ENCODE data around the gene CLASRP. TPM values are rescaled to one million over a fixed set of nuclear protein-coding genes. Genes with fewer than 3 reads are reported as not detected.

Gene CLASRP
- polyA plus RNA-seq, 2 of the 4 experiments (the other 2 are of a cell fraction): 39.0 to 86.4 TPM

GRCh38 chr19:45032421-45032820 lies 6.4 kb upstream of the CLASRP start:
- FAIRE-seq (no peak), DNase-seq (ENCODE audit: low read depth in 1 of 2, low spot score in 1 of 2) (no peak), ATAC-seq (no peak)
- WGBS (ENCODE audit: missing lambda C conversion rate): 94% methylated on average over 18 of the region's 18 CpGs
- Histone ChIP-seq H3K4me3 (no peak overlapping the region), H3K4me1 (no peaks in the 10 kb centered on the region), H3K27ac (0 out of 6 replicates have a peak overlapping the region, but pooled peaks of 1 of the 2 experiments have one; percentile 27), H3K4me2 (no peak overlapping the region), H3K9me3 (peaks cover 3% of the 10 kb centered on the region; the same call in 1 of the 3 replicates)
- TF ChIP-seq CHD2 (IDR thresholded peaks at IDR 0.05; ENCODE audit: low read length, partially characterized antibody) (no peak), KDM5A (IDR thresholded peaks at IDR 0.05) (no peak), JUNB (IDR thresholded peaks at IDR 0.05) (no peak), CEBPB (IDR thresholded peaks at IDR 0.05) (no peak), HEYL (CRISPR knock-in tag; IDR thresholded peaks at IDR 0.05) (no peak), JUN (IDR thresholded peaks at IDR 0.05) (no peak), GATA3 (IDR thresholded peaks at IDR 0.05; ENCODE audit: borderline replicate concordance) (no peak), RAD21 (conservative IDR thresholded peaks at IDR 0.05 in 1 of 2, IDR thresholded peaks at IDR 0.05 in 1 of 2) (no peak), RNF2 (IDR thresholded peaks at IDR 0.05; ENCODE audit: borderline replicate concordance, low read depth) (no peak), BHLHE40 (IDR thresholded peaks at IDR 0.05; ENCODE audit: low read depth, low read length) (no peak), HOXA7 (CRISPR knock-in tag; IDR thresholded peaks at IDR 0.05) (no peak), EHMT2 (IDR thresholded peaks at IDR 0.05; ENCODE audit: low read depth) (no peak), FOSB (CRISPR knock-in tag; IDR thresholded peaks at IDR 0.05) (no peak), ZFP36 (IDR thresholded peaks at IDR 0.05; ENCODE audit: borderline replicate concordance, partially characterized antibody) (no peak), SMC3 (IDR thresholded peaks at IDR 0.05) (no peak), CBX2 (IDR thresholded peaks at IDR 0.05; ENCODE audit: borderline replicate concordance, low read depth) (no peak), ZSCAN20 (CRISPR knock-in tag; IDR thresholded peaks at IDR 0.05) (no peak), TP53 (CRISPR knock-in tag; IDR thresholded peaks at IDR 0.05) (no peak)
- TF ChIP-seq, protein P1, sequence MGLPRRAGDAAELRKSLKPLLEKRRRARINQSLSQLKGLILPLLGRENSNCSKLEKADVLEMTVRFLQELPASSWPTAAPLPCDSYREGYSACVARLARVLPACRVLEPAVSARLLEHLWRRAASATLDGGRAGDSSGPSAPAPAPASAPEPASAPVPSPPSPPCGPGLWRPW (IDR thresholded peaks at IDR 0.05): no peak
- CTCF ChIA-PET: interaction anchor here (0.7 to 1.1 kb wide), 4 partner anchors 27 to 80 kb away, joined by 3 to 6 read pairs (median 4); no protein-coding TSS in a partner anchor
- POLR2A ChIA-PET: no interaction called here

GRCh38 chr19:45035755-45036154 lies 3.1 kb upstream of the CLASRP start:
- H3K4me1 ChIP-seq: peaks cover 11% of the 10 kb centered on the region
- TF ChIP-seq TP53 (CRISPR knock-in tag; IDR thresholded peaks at IDR 0.05): no peak
- TF ChIP-seq, protein P2, sequence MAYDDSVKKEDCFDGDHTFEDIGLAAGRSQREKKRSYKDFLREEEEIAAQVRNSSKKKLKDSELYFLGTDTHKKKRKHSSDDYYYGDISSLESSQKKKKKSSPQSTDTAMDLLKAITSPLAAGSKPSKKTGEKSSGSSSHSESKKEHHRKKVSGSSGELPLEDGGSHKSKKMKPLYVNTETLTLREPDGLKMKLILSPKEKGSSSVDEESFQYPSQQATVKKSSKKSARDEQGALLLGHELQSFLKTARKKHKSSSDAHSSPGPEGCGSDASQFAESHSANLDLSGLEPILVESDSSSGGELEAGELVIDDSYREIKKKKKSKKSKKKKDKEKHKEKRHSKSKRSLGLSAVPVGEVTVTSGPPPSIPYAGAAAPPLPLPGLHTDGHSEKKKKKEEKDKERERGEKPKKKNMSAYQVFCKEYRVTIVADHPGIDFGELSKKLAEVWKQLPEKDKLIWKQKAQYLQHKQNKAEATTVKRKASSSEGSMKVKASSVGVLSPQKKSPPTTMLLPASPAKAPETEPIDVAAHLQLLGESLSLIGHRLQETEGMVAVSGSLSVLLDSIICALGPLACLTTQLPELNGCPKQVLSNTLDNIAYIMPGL (CRISPR knock-in tag; IDR thresholded peaks at IDR 0.05; ENCODE audit: borderline replicate concordance): no peak
- no peak for TF ChIP-seq NPAS2 (CRISPR knock-in tag; IDR thresholded peaks at IDR 0.05; ENCODE audit: borderline replicate concordance)
- TF ChIP-seq EHF (CRISPR knock-in tag; IDR thresholded peaks at IDR 0.05): no peak
- TF ChIP-seq TFCP2L1 (CRISPR knock-in tag; IDR thresholded peaks at IDR 0.05): no peak
- no peak for TF ChIP-seq ATOH8 (CRISPR knock-in tag; IDR thresholded peaks at IDR 0.05; ENCODE audit: low read depth)
- TF ChIP-seq E2F6 (IDR thresholded peaks at IDR 0.05; ENCODE audit: borderline replicate concordance, low read depth): no peak
- TF ChIP-seq HOXB13 (CRISPR knock-in tag; IDR thresholded peaks at IDR 0.05; ENCODE audit: low read depth): no peak
- no peak for TF ChIP-seq HOXB5 (CRISPR knock-in tag; IDR thresholded peaks at IDR 0.05)
- TF ChIP-seq RCOR1 (IDR thresholded peaks at IDR 0.05; ENCODE audit: low read depth, low read length): no peak
- TF ChIP-seq NR3C1 (IDR thresholded peaks at IDR 0.05): no peak
- TF ChIP-seq ZNF302 (CRISPR knock-in tag; IDR thresholded peaks at IDR 0.05): no peak
- TF ChIP-seq, protein P3, sequence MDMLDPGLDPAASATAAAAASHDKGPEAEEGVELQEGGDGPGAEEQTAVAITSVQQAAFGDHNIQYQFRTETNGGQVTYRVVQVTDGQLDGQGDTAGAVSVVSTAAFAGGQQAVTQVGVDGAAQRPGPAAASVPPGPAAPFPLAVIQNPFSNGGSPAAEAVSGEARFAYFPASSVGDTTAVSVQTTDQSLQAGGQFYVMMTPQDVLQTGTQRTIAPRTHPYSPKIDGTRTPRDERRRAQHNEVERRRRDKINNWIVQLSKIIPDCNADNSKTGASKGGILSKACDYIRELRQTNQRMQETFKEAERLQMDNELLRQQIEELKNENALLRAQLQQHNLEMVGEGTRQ (IDR thresholded peaks at IDR 0.05): no peak
- TF ChIP-seq KDM1A (IDR thresholded peaks at IDR 0.05; ENCODE audit: low read depth): no peak
- TF ChIP-seq, protein P1 (IDR thresholded peaks at IDR 0.05): no peak
- TF ChIP-seq KDM5A (IDR thresholded peaks at IDR 0.05): no peak
- no peak for TF ChIP-seq POLR2AphosphoS2 (conservative IDR thresholded peaks at IDR 0.05; ENCODE audit: low read length)
- no peak for TF ChIP-seq MAZ (IDR thresholded peaks at IDR 0.05; ENCODE audit: borderline replicate concordance, low read depth, low read length)
- TF ChIP-seq SREBF2 (IDR thresholded peaks at IDR 0.05): no peak
- no peak overlapping the region for H3K27ac ChIP-seq
- no peak overlapping the region for H3K4me2 ChIP-seq
- ChIA-PET CTCF (interaction anchor here (1.4 to 1.5 kb wide), 2 partner anchors 10 to 24 kb away, joined by 4 to 7 read pairs; no protein-coding TSS in a partner anchor), POLR2A (no interaction called here)
- FAIRE-seq: no peak
- ATAC-seq: no peak
- peaks cover 3% of the 10 kb centered on the region; the same call in 1 of the 3 replicates for H3K9me3 ChIP-seq
- DNase-seq (ENCODE audit: low read depth in 1 of 2, low spot score in 1 of 2): no peak
- 96% methylated on average over 6 of the region's 6 CpGs for WGBS (ENCODE audit: missing lambda C conversion rate)
- no peak overlapping the region for H3K4me3 ChIP-seq

All from A549 (cell line).